OCI-LY3 (cell line): ENCODE data around the gene EFHC1.

Experiments used
- H2AFZ ChIP-seq: fragments of 200-600, 300-600 bp; shearing (Covaris generic); 2 replicates; pipeline ENCODE4 v1.6.0; 2014; ENCODE audit warnings: antibody characterized with exemption, low read depth, low read length
- H3K27ac ChIP-seq: fragments of 200-600, 300-600 bp; sonication (generic); 2 replicates; pipeline ENCODE4 v1.5.1; 2014; ENCODE audit warnings: mild to moderate bottlenecking, low read length, moderate library complexity, mixed read lengths
- H3K27me3 ChIP-seq: fragments of 200-600, 300-600 bp; sonication (generic); 2 replicates; pipeline ENCODE4 v1.6.1; 2014; ENCODE audit warnings: low read depth, low read length, mixed read lengths
- H3K36me3 ChIP-seq: fragments of 200-600, 300-600 bp; sonication (generic); replicated peaks from 2 replicates; pipeline ENCODE3; 2014; ENCODE audit warnings: low read depth, low read length, mixed read lengths
- H3K4me1 ChIP-seq: fragments of 300-600, 200-600 bp; sonication (generic); 2 replicates; pipeline ENCODE4 v1.6.1; 2014; ENCODE audit warnings: low read length, mixed read lengths
- H3K4me2 ChIP-seq: fragments of 200-600, 300-600 bp; sonication (generic); 2 replicates; pipeline ENCODE4 v1.6.1; 2014; ENCODE audit warnings: low read length, mixed read lengths
- H3K4me3 ChIP-seq: fragments of 300-600, 200-600 bp; sonication (generic); 2 replicates; pipeline ENCODE4 v1.5.1; 2014; ENCODE audit warnings: antibody characterized with exemption, mild to moderate bottlenecking, low read length, moderate library complexity
- H3K79me2 ChIP-seq: fragments of 300-600, 200-600 bp; shearing (Covaris generic); 2 replicates; pipeline ENCODE4 v1.6.1; 2014; ENCODE audit warnings: mild to moderate bottlenecking, low read length, mixed read lengths
- H3K9ac ChIP-seq: fragments of 300-600, 200-600 bp; shearing (Covaris generic); 2 replicates; pipeline ENCODE4 v1.6.0; 2014; ENCODE audit warnings: mild to moderate bottlenecking, low read length, moderate library complexity
- H3K9me3 ChIP-seq: fragments of 200-600, 300-600 bp; shearing (Covaris generic); 2 replicates; pipeline ENCODE4 v1.6.1; 2014; ENCODE audit warnings: low read length, mixed read lengths; ENCODE audit not compliant: insufficient read depth
- H4K20me1 ChIP-seq: fragments of 200-600, 300-600 bp; sonication (generic); 2 replicates; pipeline ENCODE4 v1.6.1; 2016; ENCODE audit warnings: low read length, mixed read lengths; ENCODE audit not compliant: insufficient read depth
- EZH2phosphoT487 ChIP-seq: fragments of 200-600 bp; shearing (Covaris generic); IDR thresholded peaks from 2 replicates; pipeline ENCODE4 v1.6.1; 2018; ENCODE audit warnings: antibody characterized with exemption, mixed run types, low read depth
- TF ChIP-seq, protein P1 (sequence below): fragments of 200-600, 300-600 bp; sonication (generic); IDR thresholded peaks from 2 replicates; pipeline ENCODE4 v1.5.1; 2014; ENCODE audit warnings: antibody characterized with exemption, low read length, low read depth

The EFHC1 gene

DNA sequence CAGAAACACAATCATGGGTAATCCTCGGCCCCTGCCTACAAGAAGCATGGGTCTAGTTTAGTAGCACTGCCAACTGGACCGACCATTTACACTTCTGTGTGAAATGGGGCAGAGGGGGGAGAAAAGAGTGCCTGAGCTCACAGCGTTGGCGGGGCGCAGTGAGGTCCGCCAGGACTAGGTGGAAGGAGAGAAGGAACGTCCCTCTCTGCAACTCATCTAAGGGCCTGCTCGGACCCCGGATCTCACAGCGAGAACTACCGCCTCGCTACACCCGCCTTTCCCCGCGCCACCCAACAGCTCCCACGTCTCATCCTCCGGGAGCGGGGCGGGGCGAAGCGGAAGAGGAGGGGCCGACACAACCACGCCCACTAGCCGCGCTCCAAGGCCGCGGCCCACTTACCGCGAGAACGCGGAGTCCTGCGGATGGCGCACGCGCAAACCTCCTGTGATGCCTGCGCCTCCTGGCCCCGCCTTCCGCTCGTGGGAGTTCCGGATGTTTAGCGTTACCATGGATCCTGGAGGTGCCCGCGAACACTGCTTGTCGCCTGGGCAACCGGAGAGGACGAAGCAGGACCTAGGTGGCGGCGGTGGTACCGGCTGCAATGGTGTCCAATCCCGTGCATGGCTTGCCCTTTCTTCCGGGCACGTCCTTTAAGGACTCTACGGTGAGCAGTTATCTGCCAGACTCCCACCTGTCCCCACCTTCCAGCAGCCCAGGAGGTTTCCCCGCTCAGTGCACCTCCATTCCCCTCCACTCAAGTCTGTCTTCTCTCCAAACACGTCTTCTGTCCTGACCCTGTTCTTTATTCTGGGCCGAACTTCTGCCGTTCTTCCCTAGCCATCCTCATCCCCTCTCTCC is at the start of gene EFHC1:
TSS of gene EFHC1 (plus strand) at position 534 of the 859 bp plus-strand sequence. CDS start at position 603, 69 bp downstream.
- Histone ChIP-seq H3K4me3 (peak within 1 kb of the TSS; percentile 95), H3K79me2 (no peaks in the 10 kb centered on the region), H3K36me3 (no peaks in the 10 kb centered on the region), H3K9me3 (no peaks in the 10 kb centered on the region), H4K20me1 (no peaks in the 10 kb centered on the region), H3K4me2 (peak within 1 kb of the TSS; percentile 96), H3K9ac (peak within 1 kb of the TSS; percentile 89), H3K4me1 (peaks cover 44% of the 10 kb centered on the region), H3K27me3 (peaks cover 3% of the 10 kb centered on the region; the same call in 1 of the 2 replicates), H2AFZ (peak within 1 kb of the TSS; percentile 87), H3K27ac (peak within 1 kb of the TSS; percentile 46)
- no peak for TF ChIP-seq EZH2phosphoT487

DNA sequence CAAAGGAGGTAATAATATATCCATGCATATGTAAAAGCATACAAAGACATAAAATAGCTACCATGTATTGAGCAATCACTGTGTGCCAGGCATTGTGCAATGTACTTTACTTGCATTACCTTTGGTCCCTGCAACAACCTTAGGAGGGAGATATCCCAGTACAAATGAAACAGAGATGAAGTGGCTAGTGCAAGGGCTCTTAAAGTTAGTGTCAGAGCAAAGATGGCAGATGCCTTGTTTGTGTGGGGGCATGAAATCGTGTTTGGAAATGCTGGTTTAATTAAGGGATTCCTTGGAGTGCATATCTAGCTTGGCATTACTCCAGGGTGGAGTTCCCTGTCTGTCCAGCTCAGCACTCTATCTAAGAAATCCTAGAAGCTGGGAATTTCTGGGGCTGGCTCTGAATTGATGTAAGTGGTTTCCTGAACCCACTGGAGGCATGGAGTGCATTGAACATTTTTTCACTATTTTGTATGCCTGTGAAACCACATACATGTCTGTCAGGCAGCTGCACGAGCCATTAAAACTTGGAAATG is 48.4 kb upstream of the EFHC1 start:
- TF ChIP-seq, protein P1, sequence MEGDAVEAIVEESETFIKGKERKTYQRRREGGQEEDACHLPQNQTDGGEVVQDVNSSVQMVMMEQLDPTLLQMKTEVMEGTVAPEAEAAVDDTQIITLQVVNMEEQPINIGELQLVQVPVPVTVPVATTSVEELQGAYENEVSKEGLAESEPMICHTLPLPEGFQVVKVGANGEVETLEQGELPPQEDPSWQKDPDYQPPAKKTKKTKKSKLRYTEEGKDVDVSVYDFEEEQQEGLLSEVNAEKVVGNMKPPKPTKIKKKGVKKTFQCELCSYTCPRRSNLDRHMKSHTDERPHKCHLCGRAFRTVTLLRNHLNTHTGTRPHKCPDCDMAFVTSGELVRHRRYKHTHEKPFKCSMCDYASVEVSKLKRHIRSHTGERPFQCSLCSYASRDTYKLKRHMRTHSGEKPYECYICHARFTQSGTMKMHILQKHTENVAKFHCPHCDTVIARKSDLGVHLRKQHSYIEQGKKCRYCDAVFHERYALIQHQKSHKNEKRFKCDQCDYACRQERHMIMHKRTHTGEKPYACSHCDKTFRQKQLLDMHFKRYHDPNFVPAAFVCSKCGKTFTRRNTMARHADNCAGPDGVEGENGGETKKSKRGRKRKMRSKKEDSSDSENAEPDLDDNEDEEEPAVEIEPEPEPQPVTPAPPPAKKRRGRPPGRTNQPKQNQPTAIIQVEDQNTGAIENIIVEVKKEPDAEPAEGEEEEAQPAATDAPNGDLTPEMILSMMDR: no peak
- no peak for TF ChIP-seq EZH2phosphoT487
- Histone ChIP-seq H3K4me3 (no peak overlapping the region), H3K27me3 (no peaks in the 10 kb centered on the region), H3K79me2 (peaks cover 76% of the 10 kb centered on the region), H3K36me3 (peaks cover 72% of the 10 kb centered on the region), H3K4me1 (peaks cover 18% of the 10 kb centered on the region), H2AFZ (no peak overlapping the region), H3K9ac (no peak overlapping the region), H3K27ac (no peak overlapping the region), H4K20me1 (peaks cover 89% of the 10 kb centered on the region), H3K4me2 (no peak overlapping the region), H3K9me3 (no peaks in the 10 kb centered on the region)

DNA sequence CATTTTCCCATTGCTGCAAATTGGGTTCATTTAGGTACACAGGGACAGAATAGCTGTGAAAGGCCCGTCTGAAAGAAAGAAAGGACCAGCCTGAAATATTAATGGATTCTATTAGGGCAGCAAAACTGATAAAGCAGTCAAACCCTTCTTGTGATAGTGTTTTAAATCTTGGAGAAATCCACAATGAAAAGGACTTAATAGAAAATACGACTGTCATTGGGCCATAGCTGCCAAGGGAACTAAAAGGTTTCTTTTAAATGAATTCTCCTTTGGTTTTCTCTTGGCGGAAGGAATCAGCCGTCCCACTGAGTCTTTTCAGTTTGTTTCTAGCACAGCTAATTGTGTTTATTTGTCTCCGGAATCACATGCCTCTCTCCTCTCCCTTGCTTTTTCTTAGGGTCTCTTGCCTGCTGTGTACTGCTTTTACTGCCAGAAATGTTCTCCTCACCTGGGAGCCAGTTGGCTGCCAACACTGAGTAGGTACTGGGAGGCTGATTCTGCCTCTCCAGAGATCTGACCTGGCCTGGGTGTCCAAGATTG is 46.9 kb upstream of the EFHC1 start:
- Histone ChIP-seq H3K9ac (no peak overlapping the region), H3K27ac (no peak overlapping the region), H4K20me1 (peaks cover 84% of the 10 kb centered on the region), H2AFZ (no peak overlapping the region), H3K27me3 (no peaks in the 10 kb centered on the region), H3K36me3 (peaks cover 64% of the 10 kb centered on the region), H3K4me3 (no peak overlapping the region), H3K4me2 (no peak overlapping the region), H3K9me3 (no peaks in the 10 kb centered on the region), H3K79me2 (peaks cover 75% of the 10 kb centered on the region), H3K4me1 (peaks cover 33% of the 10 kb centered on the region)
- TF ChIP-seq, protein P1: no peak
- TF ChIP-seq EZH2phosphoT487: no peak

DNA sequence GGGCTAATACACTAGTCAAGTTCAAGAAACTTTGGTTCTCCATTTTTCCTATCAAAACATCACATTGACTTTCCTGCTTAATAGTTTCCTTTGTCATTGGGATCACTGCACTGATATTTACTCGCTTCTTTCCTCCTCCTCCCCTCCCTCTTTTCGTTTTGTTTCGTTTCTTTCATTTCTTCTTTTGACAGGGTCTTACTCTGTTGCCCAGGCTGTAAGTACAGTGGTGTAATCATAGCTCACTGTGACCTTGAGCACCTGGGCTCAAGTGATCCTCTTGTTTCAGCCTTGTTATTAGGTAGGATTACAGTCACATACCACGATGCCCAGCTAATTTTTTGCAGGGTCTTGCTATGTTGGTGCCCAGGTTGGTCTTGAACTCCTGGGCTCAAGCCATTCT is 45.9 kb upstream of the EFHC1 start:
- no peak overlapping the region for H3K9ac ChIP-seq
- H3K27ac ChIP-seq: no peak overlapping the region
- H3K4me3 ChIP-seq: no peak overlapping the region
- H3K79me2 ChIP-seq: peaks cover 70% of the 10 kb centered on the region
- TF ChIP-seq, protein P1: no peak
- TF ChIP-seq EZH2phosphoT487: no peak
- H3K4me2 ChIP-seq: no peak overlapping the region
- peaks cover 74% of the 10 kb centered on the region for H4K20me1 ChIP-seq
- H3K9me3 ChIP-seq: no peaks in the 10 kb centered on the region
- no peak overlapping the region for H2AFZ ChIP-seq
- H3K27me3 ChIP-seq: no peaks in the 10 kb centered on the region
- peaks cover 34% of the 10 kb centered on the region for H3K4me1 ChIP-seq
- peaks cover 55% of the 10 kb centered on the region for H3K36me3 ChIP-seq
